ENCODE measurements around the gene GNG13. TPM values are rescaled to one million over a fixed set of nuclear protein-coding genes. Genes with fewer than 3 reads are reported as not detected.
A peak's percentile ranks its signal among the peaks of the same experiment; 100 is the strongest.

The GNG13 gene
- total RNA-seq, 1 experiment from 2014 or later = not detected

- Histone ChIP-seq H3K79me2 (ENCODE audit: low read length) (no peaks in the 10 kb centered on the region), H3K9me2 (replicated peaks; ENCODE audit: low read length) (no peaks in the 10 kb centered on the region), H3K27me3 (ENCODE audit: low read length) (no peaks in the 10 kb centered on the region), H3K4me2 (ENCODE audit: low read length) (no peak overlapping the region), H2AFZ (ENCODE audit: low read length) (no peak overlapping the region), H3K4me1 (ENCODE audit: insufficient read depth, low read length) (peaks cover 13% of the 10 kb centered on the region), H3K9me3 (ENCODE audit: low read length) (no peaks in the 10 kb centered on the region), H3K27ac (ENCODE audit: low read length) (no peak overlapping the region), H3F3A (ENCODE audit: low read length, unreplicated experiment) (no peaks in the 10 kb centered on the region), H3K36me3 (ENCODE audit: low read depth, low read length) (no peaks in the 10 kb centered on the region), H4K20me1 (ENCODE audit: low read length) (no peaks in the 10 kb centered on the region), H3K9ac (ENCODE audit: low read length) (no peak overlapping the region), H3K4me3 (ENCODE audit: low read length) (no peak overlapping the region)
- no peak for TF ChIP-seq EZH2phosphoT487 (IDR thresholded peaks at IDR 0.05; ENCODE audit: borderline replicate concordance, low read length)
- TF ChIP-seq EZH2 (IDR thresholded peaks at IDR 0.05; ENCODE audit: low read length, unreplicated experiment) = no peak
- no peak for TF ChIP-seq CTCF (conservative IDR thresholded peaks at IDR 0.05; ENCODE audit: low read depth, low read length)
- ATAC-seq = no peak
- intact Hi-C loops (cut with micrococcal nuclease) = no loop called here
- POLR2A ChIA-PET (ENCODE audit: unreplicated experiment) = no interaction called here
- CTCF ChIA-PET = no interaction called here
- no TSS peak for BruUV-seq (replicated peaks)
- no peak for DNase-seq
Measured at GRCh38 chr16:761625-762513, 38.7 kb downstream of the GNG13 start.

- H3K4me2 ChIP-seq (ENCODE audit: low read length) = peak within 1 kb of the TSS; percentile 49
- no peak within 1 kb of the TSS for H3K27ac ChIP-seq (ENCODE audit: low read length)
- POLR2A ChIA-PET (ENCODE audit: unreplicated experiment) = no interaction called here
- H3K79me2 ChIP-seq (ENCODE audit: low read length) = no peaks in the 10 kb centered on the region
- H3F3A ChIP-seq (ENCODE audit: low read length, unreplicated experiment) = no peaks in the 10 kb centered on the region
- intact Hi-C loops (cut with micrococcal nuclease) = no loop called here
- H3K9me2 ChIP-seq (replicated peaks; ENCODE audit: low read length) = no peaks in the 10 kb centered on the region
- no peaks in the 10 kb centered on the region for H3K27me3 ChIP-seq (ENCODE audit: low read length)
- H4K20me1 ChIP-seq (ENCODE audit: low read length) = no peaks in the 10 kb centered on the region
- TF ChIP-seq EZH2phosphoT487 (IDR thresholded peaks at IDR 0.05; ENCODE audit: borderline replicate concordance, low read length) (no peak), CTCF (conservative IDR thresholded peaks at IDR 0.05; ENCODE audit: low read depth, low read length) (no peak), EZH2 (IDR thresholded peaks at IDR 0.05; ENCODE audit: low read length, unreplicated experiment) (no peak)
- CTCF ChIA-PET = no interaction called here
- peak; percentile 79 for ATAC-seq
- TSS peak; percentile 88 for BruUV-seq (replicated peaks)
- no peak within 1 kb of the TSS; the same call in 1 of the 2 replicates for H3K9ac ChIP-seq (ENCODE audit: low read length)
- no peaks in the 10 kb centered on the region for H3K9me3 ChIP-seq (ENCODE audit: low read length)
- H2AFZ ChIP-seq (ENCODE audit: low read length) = 0 out of 2 replicates have a peak within 1 kb of the TSS, but pooled peaks have one; percentile 18
- H3K4me1 ChIP-seq (ENCODE audit: insufficient read depth, low read length) = peaks cover 13% of the 10 kb centered on the region
- no peak within 1 kb of the TSS for H3K4me3 ChIP-seq (ENCODE audit: low read length)
- DNase-seq = peak; percentile 72
- no peaks in the 10 kb centered on the region for H3K36me3 ChIP-seq (ENCODE audit: low read depth, low read length)
Measured at GRCh38 chr16:760545-761343, 39.8 kb downstream of the GNG13 start, which contains the start of gene MSLN. Gene MSLN (plus strand): TSS chr16:760734. CDS start chr16:762681, 1,947 bp downstream.

Data from PC-3 (cell line).